Activated naive CD4-positive, alpha-beta T cell treated with anti-CD3 and anti-CD28 coated beads, Interleukin-2, amount 50 U/mL, for 72 hours (primary cell): Measurements from ENCODE around the gene UNCX. TPM values are rescaled to one million over a fixed set of nuclear protein-coding genes. Genes with fewer than 3 reads are reported as not detected.

Experiments
- ATAC-seq, 2 donors: fragments of 150-1000 bp; cut with Tn5 transposase; 2 replicates each; pipeline ENCODE4 v1.10.0; 2021; ENCODE audit warnings: mild to moderate bottlenecking in 2 of 2, moderate library complexity in 2 of 2
- DNase-seq, 2 donors: peaks; one replicate each; pipeline ENCODE4 v3.0.0; 2021 to 2022; ENCODE audit warnings: low spot score in 2 of 2
- H3K27ac Mint-ChIP-seq, 2 donors: one replicate each; pipeline ENCODE4 v1.8.0; 2022; ENCODE audit warnings: mild to moderate bottlenecking in 2 of 2, mixed read lengths in 2 of 2
- H3K36me3 Mint-ChIP-seq, 2 donors: one replicate each; pipeline ENCODE4 v1.8.0; 2022; ENCODE audit warnings: mixed read lengths in 2 of 2
- H3K9me3 Mint-ChIP-seq, 2 donors: one replicate each; pipeline ENCODE4 v1.8.0; 2022; ENCODE audit warnings: mixed read lengths in 2 of 2
- total RNA-seq, 2 donors: library from RNA; stranded (reverse); gene quantifications; one replicate each; pipeline ENCODE4 v1.2.3, GENCODE V29; 2022

Gene UNCX
- total RNA-seq, 2 donors from 2014 or later = not detected

GRCh38 chr7:1236831-1237701 is 4.4 kb downstream of the UNCX start:
- DNase-seq = no peak
- peaks cover 2 to 17% of the 10 kb centered on the region in 2 donors for H3K36me3 Mint-ChIP-seq

DNA sequence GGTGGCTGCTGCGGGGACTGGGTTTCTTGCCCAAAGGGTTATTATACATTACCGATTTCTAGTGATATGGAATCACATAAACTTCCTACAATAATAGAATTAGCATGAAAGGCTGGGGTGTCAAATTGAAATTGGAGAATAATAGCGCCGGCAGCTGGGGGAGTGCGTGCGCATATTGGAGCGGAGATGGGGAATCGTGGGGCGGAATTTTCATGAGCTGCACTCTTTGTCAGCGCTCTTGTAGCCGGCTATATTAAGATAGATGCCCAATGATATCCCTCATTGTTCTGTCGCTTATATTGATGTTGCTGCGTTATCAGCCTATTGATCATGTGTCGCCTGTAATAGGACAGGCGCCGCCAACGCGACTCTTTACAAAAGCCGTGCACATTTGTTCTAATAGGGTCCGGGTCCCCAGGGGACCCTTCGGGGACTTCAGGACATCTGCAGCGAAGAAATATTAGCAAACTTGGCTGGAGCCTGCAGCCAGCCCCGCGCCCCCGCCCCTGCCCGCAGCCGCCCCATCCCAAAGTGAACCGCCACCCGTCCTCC is 5.1 kb downstream of the UNCX start:
- Mint-ChIP-seq H3K9me3 (no peaks in the 10 kb centered on the region), H3K27ac (peak overlapping the region in 1 of 2 donors; percentile 91), H3K36me3 (peaks cover 0 to 17% of the 10 kb centered on the region in 2 donors)
- DNase-seq (no peak), ATAC-seq (no peak)

More at GRCh38 chr7:1236831-1237701, 4.4 kb downstream of the UNCX start:
- Mint-ChIP-seq H3K27ac (peak overlapping the region in 1 of 2 donors; percentile 94), H3K9me3 (no peaks in the 10 kb centered on the region)
- no peak for ATAC-seq

GRCh38 chr7:1238450-1238882 is 5.8 kb downstream of the UNCX start:
- H3K9me3 Mint-ChIP-seq = no peaks in the 10 kb centered on the region
- DNase-seq (no peak), ATAC-seq (no peak)
- peaks cover 0 to 17% of the 10 kb centered on the region in 2 donors for H3K36me3 Mint-ChIP-seq
- H3K27ac Mint-ChIP-seq = peak overlapping the region in 1 of 2 donors; percentile 32

DNA sequence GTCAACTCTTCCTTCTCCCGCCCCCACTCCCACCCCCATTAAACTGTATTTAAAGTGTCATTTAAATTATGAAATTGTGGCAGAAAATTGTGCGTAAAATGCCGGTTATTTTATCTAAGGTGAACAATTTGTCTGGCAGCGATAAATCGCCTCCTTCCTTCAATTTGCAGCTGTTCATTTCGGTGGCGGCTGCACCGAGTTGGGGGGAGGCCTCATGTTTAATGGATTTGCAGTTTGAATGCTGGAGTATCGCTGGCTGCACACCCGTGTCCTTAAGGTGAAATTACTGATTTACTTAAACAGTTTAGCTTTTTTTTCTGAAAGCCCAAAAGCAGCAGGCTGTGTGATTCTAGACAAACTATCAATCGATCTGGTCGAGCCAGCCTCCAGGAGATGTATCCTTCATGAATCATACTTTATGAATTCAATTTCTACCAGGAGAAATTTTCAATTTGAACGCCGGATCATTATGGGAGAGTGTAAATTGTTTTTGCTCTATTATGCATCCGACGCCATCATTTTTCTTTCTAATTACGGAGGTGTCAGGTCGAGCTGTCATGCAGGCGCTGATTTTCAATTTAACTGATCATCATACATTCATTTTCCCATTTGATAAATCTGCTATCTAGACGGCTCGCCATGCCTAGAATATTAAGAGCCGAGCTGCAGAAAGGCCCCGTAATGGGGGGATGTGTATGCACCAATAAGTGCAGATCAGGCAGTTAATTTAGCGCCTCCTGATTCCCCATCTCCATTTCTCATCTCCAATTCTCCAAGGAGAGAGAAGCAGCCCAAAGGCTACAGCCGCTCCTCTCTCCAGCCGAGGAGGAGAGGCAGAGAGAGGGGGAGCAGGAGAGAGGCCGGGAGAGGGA is 6.5 kb downstream of the UNCX start:
- ATAC-seq (no peak), DNase-seq (no peak)
- peak overlapping the region in 1 of 2 donors; percentile 60 for H3K27ac Mint-ChIP-seq
- H3K9me3 Mint-ChIP-seq = no peaks in the 10 kb centered on the region
- H3K36me3 Mint-ChIP-seq = peaks cover 0 to 17% of the 10 kb centered on the region in 2 donors

GRCh38 chr7:1239803-1240516 is 7.3 kb downstream of the UNCX start:
- Mint-ChIP-seq H3K27ac (peak overlapping the region in 1 of 2 donors; percentile 60), H3K9me3 (no peaks in the 10 kb centered on the region), H3K36me3 (peaks cover 0 to 12% of the 10 kb centered on the region in 2 donors)
- ATAC-seq (no peak), DNase-seq (no peak)

GRCh38 chr7:1240517-1241257 is 8.0 kb downstream of the UNCX start:
- ATAC-seq (no peak), DNase-seq (no peak)
- peaks cover 0 to 12% of the 10 kb centered on the region in 2 donors for H3K36me3 Mint-ChIP-seq
- no peaks in the 10 kb centered on the region for H3K9me3 Mint-ChIP-seq
- peak overlapping the region in 1 of 2 donors; percentile 90 for H3K27ac Mint-ChIP-seq

DNA sequence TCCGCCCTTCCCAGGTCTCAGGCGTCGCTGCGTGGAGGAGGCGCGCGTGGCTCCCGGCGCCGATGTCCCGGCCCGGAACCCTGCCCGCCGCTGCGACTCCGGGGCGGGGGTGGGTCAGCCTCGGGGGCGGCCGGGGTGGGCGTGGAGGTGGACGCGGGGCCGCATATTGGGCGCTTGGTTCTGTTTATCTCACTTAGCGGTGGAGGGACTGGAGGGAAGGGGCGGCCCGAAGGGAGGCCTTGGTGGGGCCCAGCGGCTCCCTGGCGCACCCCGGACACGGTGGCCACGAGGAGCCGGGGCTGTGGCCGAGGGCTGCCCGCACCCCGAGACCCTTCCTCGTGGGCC is 8.6 kb downstream of the UNCX start:
- DNase-seq (no peak), ATAC-seq (no peak)
- Mint-ChIP-seq H3K9me3 (no peaks in the 10 kb centered on the region), H3K36me3 (peaks cover 0 to 12% of the 10 kb centered on the region in 2 donors), H3K27ac (no peak overlapping the region)

GRCh38 chr7:1241603-1242255 is 9.1 kb downstream of the UNCX start:
- no peak overlapping the region for H3K27ac Mint-ChIP-seq
- no peaks in the 10 kb centered on the region for H3K9me3 Mint-ChIP-seq
- ATAC-seq = no peak
- DNase-seq = no peak
- H3K36me3 Mint-ChIP-seq = peaks cover 0 to 12% of the 10 kb centered on the region in 2 donors

GRCh38 chr7:1242256-1242605 is 9.6 kb downstream of the UNCX start:
- Mint-ChIP-seq H3K36me3 (peaks cover 0 to 12% of the 10 kb centered on the region in 2 donors), H3K27ac (no peak overlapping the region), H3K9me3 (no peaks in the 10 kb centered on the region)
- DNase-seq (no peak), ATAC-seq (no peak)

GRCh38 chr7:1242606-1243289 is 10.1 kb downstream of the UNCX start:
- Mint-ChIP-seq H3K27ac (peak overlapping the region in 1 of 2 donors; percentile 94), H3K9me3 (no peaks in the 10 kb centered on the region), H3K36me3 (peaks cover 0 to 12% of the 10 kb centered on the region in 2 donors)
- ATAC-seq = no peak
- DNase-seq = no peak

GRCh38 chr7:1243290-1243963 is 10.8 kb downstream of the UNCX start:
- Mint-ChIP-seq H3K27ac (peak overlapping the region in 1 of 2 donors; percentile 94), H3K36me3 (peaks cover 0 to 12% of the 10 kb centered on the region in 2 donors), H3K9me3 (no peaks in the 10 kb centered on the region)
- no peak for ATAC-seq
- DNase-seq = no peak

DNA sequence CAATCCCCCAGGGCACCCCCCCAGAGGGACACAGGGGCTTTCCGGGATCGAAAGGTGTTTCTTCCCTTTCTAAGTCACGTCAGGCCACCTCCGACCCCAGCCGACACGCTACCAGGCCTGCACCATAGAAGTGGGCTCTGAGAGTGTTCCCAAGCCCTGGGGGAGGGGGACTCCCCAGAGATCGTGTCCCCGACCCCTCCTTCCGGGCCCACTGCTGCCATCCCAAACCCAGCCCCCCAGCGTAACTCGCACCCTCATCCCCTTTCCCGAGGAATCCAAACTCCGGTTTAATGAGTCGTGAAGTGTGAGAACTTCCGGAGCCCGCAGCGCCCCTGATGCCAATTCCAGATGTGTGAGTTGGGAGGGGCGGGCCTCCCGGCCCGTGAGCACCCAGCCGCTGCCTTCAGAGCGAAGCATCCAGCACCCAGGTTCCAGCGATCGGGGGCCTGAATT is 11.3 kb downstream of the UNCX start:
- Mint-ChIP-seq H3K27ac (no peak overlapping the region), H3K9me3 (no peaks in the 10 kb centered on the region), H3K36me3 (peaks cover 0 to 11% of the 10 kb centered on the region in 2 donors)
- ATAC-seq (no peak), DNase-seq (no peak)

DNA sequence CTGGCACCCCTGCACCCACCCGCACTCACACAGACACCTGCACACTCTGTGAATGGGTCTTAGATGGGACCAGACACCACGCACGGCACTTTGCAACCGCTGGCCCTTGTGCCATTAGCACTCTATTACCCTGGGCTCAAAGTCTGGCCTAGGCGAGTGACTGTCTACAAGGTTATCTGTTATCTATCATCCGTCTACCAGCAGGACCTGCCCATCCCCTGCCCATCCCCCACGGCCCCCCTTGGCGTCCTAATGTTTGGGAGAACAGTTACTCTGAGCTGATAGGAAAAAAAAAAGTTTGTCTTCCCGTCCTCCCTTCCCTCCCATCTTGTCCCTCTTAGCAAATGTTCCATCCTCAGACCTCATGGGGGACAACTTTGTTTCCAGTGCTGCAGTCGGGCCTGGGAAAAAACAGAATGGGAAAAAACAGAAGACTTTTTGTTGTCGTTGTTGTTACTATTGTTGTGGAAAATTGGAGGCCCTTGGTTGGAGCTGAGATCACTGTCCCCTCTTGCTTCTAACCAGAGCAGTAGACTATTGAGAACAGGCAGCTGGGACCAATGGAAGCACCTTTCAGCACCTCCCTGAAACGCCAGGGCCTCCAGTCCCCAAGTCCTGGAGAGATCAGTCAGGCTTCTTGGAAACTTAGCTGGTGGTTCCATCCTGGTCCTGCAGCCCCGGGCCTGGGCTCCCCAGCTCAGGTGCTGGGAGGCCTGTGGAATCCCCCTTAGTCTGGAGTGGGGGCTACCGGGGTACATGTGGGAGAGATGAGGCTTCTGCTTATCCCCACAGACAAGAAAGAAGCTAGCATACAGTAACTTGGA is 12.2 kb downstream of the UNCX start:
- H3K9me3 Mint-ChIP-seq = no peaks in the 10 kb centered on the region
- ATAC-seq (no peak), DNase-seq (no peak)
- H3K27ac Mint-ChIP-seq = no peak overlapping the region
- peaks cover 0 to 5% of the 10 kb centered on the region in 2 donors for H3K36me3 Mint-ChIP-seq
